HG03159 (cell line): Measurements from ENCODE around the gene RBFOX2.
"Not testable (repeated sequence)": the region's sequence is repeated elsewhere in the genome, so short reads cannot be mapped to it uniquely, and the experiment has no call there.

Experiments
- ATAC-seq: cut with Tn5 transposase; IDR thresholded peaks from one replicate; pipeline ENCODE4 v1.9.1; 2021; ENCODE audit warnings: mild to moderate bottlenecking, moderate library complexity; ENCODE audit not compliant: unreplicated experiment

Gene RBFOX2

DNA sequence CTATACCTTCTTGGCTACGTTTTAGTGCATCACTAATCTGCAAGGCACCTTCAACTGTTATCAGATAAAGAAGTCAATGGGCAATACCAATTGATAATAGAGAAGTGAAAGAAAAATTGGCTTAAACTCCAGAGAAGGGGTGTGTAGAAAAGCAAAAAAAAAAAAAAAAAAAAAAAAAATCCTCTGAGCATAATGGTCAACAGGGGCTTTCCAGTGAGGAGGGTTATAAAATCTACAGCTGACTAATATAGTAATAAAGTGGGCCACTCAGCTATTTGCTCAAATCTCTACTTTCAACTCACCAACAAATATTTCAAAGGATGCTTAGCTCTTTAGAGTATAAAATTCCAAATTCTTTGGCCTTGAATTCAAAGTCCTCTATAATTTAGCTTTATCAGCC lies 233.1 kb downstream of the RBFOX2 start:
- ATAC-seq = no peak

DNA sequence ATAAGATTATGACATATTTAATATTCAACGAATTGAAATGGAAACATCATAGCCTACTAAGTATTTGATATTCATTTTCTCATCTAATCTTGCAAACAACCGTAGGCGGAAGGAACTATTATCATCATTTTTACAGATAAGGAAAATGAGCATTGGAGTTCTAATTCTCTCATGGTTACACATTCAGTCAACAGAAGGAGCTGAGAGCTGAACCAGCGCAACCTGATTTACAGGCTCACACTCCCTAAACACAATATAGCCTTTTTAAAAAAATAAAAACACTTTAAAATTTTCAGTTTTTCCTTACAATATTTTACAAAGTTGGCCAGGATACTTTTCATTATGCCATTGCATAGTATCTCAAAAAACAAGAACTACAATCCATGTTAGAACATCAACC lies 236.1 kb downstream of the RBFOX2 start:
- ATAC-seq = no peak

DNA sequence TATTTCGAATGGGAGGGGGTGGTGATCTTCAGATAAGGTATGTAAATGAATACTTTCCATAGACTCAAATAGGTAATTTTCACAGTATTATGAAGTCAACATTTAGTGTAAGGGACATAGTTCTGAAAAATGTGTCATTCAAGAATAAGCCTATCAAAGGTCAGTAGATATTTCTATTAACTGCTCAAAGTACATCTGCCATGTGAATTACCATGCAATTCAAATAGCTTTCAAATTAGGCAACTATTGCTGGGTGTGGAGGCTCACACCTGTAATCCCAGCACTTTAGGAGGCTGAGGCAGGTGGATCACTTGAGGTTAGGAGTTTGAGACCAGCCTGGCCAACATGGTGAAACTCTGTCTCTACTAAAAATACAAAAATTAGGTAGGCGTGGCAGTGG lies 236.8 kb downstream of the RBFOX2 start:
- not testable (repeated sequence) for ATAC-seq

DNA sequence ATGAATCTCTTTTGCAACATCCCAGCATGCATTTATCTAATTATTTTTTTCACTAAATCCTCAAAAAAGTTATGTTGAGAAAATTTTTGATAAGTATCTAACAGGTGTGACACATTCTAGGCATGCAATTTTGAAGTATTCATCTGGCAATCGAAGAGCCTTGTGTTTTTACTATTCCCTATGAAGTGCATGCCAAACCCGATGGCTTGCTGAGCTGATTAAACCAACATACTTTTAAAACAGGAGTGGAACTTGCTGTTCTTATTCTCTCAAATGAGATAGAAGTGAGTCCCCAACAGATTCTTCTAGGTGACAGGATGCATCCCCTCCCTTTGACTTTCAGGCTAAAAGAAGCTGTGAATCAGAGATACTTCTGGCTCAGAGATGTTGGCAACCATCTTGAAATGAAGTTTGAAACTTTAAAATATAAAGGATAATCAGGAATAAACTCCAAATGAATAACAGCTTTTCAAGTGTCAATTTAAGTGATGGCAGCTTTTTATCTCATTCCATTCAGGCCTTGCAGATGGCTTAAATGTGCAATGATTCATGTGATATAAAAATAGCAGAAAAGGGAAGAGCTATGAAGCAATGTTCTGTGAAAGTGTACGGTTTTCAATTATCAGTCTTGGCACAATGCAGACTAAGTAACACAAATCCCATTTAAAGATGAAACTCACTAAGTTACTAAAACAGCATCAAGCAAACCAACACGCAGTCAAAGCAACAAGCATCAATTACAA lies 243.3 kb downstream of the RBFOX2 start:
- no peak for ATAC-seq

DNA sequence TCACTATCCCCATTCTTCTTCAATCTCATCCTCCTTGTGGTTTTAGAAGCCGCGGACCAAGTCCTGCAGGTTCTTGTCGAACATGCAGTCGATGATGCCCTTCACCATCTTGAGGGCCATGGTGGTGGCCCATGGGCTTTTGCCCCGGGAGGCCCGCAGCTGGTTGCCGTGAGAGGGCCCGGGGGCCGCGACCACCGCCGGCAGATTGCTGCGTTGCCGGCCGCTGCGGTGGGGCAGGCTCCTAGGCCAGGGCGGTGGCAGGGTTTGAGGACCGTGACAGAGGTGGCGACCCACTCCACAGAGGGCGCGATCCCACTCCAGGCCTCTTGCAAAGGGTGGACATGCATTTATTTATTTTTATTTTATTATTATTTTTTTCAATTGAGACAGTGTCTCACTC lies 244.0 kb downstream of the RBFOX2 start:
- no peak for ATAC-seq

DNA sequence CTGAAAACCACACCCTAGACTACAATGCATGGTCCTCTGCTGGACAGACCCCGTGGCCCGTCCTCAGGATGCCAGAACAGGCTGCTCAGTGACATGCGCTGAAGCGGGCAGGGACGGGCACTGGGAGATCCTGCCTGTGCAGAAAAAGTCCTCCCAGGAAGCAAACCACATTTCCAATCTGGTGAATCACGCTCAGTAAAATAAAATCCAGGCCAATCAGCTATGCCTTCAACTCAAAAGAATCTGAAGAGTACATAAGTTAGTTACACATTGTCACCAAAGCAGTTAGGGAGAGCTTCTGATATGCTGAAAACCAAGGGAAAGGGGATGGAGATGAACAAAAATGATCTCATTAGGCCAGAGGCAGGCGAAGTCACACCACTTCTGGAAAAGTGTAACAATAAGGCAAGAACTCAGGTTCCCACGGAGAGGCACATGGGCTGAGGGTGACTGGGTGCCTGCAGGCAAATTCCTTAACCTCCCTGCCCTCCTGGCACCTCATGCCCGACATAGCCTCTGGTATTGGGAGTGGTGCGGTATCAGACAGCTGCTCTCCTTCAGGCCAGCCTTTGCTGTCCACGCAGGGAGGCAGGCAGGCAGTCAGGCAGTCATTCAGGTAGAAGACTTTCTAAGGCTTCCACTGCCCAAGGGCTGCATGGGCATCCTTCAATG lies 244.5 kb downstream of the RBFOX2 start:
- ATAC-seq = no peak

DNA sequence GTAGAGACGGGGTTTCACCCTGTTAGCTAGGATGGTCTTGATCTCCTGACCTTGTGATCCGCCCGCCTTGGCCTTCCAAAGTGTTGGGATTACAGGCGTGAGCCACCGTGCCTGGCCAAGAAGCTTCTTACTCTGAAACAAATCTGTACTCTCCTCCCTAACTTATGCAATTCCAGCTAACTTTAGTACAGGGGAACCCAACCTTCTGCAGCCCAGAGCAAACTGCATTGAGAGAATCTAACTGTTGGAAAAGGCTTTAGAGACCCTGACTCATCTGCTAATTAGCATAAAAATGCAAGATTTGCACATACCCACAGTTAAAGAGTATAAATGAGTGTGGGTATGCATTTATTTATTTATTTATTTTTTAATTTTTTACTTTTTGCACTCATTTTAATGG lies 246.1 kb downstream of the RBFOX2 start:
- no peak for ATAC-seq

DNA sequence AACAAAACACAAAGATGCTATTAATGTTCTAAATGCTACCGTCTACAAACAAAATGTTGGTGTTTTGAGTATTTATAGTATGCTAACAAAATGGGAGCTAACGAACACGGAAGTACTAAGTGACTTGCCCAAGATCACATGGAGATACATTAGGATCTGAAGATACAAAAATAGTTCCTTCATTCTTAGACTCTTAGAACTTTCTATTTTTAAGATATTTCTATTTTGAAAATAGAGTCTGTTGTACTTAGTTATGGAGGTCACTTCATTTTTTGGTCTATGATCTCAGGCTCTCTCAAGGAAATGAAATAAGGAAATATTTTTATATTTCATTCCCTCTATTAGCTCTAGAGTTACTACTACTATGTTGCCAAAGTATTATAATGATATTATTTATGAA lies 246.7 kb downstream of the RBFOX2 start:
- no peak for ATAC-seq

DNA sequence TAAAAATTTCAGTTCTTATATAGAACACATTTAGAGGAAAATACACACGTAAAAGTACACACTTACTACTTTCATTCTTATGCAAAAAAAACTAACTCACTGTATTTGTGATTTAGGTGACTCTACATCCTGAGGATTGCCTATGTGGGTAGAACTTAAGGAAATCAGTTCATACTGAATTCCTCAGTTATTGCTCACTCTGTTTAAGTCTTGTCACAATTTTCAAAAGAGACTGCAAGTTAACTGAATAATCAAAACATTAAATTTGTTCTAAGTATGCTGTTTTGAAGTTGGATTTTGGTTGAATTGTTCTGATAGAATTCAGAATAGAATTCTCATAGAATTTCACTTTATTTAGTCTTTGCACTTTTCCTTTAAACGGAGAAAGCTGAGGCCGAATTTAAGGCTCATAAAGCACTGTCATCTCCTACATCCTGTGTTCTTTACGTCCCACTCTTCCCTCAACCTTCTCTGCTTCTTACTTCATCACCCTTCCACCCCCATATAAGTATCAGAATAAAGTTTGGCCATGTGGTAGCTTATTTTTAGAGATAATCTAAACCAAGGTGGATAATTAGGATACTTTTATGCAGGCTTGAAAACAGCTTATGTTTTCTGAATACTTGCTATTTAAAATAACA lies 251.2 kb downstream of the RBFOX2 start:
- ATAC-seq = no peak

DNA sequence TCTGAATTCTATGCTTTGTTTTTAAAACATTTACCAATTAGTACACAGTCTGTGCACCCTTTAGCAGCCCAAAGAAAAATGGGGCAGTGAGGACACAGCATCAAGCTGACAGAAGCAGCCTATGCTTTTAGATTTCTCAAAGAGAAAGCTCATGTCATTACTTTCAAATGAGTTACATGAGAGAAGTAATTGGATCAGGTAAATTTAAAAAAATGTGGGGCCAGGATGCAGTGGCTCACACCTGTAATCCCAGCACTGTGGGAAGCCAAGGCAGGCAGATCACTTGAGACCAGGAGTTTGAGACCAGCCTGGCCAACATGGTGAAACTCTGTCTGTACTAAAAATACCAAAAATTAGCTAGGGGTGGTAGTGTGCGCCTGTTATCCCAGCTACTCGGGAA lies 253.3 kb downstream of the RBFOX2 start:
- no peak for ATAC-seq

DNA sequence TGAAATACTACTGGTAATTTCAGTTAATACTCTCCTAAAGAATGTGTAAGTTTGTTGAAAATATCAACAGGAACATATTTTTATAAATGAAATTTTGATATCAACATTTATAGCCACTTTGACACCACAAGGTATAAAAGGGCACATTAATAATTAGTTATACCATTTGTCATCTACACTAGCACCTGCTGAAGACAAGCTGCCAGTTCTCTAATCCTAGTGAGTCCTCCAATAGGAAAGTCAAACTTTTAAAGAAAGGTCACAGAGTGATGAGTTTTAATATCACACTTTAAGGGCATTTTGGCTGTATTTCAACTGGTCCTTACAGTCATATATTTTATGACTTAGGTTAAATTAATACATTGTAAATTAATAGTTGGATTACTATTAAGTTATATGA lies 258.6 kb downstream of the RBFOX2 start:
- ATAC-seq = no peak

DNA sequence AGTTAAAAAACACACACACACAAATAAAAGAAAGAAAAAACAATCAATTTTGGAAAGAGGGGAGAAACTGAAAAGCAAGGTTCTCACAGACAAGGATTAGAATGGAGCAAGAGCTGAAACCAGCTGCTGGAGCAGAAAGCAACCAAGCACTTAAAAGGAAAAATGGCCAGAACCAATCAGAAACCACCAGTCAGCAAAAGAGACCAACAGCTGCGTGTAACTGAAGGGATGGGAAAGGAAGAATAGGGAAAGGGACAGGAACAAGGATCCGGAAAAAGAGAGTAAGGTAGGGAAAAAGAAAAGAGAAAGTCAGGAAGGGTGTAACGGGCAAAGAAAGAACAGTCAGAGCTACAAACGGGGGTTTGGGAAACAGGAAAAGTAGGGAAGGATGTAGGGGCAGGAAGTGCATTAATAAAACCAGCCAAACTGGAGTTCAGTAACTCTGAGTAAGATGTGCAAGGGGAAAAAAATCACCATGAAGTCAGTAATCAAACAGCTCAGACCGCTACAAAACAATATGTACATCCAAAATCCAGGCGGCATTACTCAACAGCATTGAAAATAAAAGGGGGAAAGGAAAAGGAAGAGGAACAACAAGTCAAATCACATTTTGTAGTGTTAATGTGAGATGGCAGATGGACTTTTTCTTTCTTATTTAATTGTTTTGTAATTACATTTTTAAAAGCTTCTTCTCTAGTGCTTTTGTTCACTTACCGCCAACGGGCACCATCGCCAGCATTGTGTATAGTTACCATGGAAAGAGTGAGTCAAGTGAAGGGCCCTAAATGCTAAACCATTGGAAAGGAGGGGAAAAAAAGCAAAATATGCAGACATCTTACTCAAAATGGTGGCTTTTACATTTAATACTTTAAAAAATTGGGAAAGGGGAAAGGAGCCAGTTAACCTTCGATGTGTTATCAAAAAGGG lies 261.7 kb downstream of the RBFOX2 start:
- ATAC-seq = no peak

DNA sequence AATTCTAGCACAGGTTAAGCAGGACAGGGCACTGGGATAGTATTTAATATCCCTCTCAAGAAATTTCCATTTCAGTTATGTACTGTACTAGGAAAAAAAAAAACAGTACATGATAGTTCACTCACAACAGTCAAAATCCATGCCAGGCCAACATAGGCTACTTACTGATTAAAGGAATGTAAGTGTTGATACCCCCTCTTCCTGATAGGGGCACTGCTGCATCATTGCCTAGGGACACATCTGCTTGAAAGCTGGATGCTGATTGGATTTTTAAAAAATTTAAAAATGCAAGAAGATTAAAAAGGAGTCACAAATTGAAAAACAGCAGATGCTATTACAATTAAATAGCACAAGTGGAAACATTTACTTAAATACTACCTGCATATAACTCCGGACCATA lies 267.6 kb downstream of the RBFOX2 start:
- ATAC-seq = no peak

DNA sequence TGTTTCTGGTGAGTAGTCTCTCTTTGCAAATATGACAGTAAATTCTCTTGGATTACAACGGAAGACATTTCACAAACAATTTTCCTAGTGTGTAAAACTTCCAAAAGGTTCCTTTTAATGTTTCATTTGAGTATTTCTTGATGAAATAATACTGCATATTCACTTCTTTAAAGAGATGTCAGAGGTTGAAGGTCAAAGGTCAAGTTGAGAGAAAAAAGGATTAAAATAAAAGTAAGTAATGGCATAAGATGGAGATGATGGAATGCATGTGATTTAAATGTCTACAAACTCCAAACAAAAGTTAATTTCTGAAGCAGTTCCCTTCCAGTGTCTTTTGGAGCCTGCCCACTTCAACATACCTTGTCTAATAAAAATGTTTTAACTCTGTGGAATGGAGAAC lies 270.2 kb downstream of the RBFOX2 start:
- no peak for ATAC-seq

DNA sequence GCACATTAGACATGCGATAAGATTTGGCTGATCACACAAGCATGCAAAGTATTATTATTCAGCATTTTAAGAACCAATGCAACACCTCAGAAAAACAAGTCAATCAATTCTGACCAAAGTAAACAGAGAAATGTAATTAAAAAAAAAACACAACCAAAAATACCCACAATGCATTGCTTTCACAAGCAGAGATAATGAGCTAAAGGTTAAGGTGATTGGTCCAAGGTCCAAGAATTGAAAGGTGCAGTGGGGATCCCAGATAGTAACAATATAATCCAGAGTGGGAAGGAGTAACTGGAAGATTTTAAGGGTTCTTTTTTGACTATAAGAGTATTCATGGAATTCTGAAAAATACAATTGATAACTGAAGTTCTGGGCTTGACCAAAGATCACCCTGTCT lies 271.9 kb downstream of the RBFOX2 start:
- ATAC-seq = no peak

DNA sequence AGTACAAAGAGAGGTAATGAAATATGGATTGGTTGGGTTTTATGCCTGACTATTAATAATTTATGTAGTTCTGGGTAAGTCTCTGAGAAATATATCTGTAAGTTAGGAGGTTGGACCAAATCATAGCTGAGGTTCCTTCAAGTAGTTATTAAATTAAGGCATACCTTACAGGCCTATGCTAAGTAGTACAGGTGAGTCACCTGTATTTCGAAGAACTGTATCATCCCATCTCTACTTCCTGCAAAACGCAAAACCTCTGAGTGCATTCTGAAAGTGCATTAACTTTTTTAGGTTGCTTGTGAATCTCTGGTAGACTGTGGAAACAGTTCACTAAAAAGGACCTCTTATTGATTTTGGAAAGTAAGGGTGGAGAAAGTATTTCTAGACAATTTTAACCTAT lies 273.9 kb downstream of the RBFOX2 start:
- ATAC-seq = no peak

DNA sequence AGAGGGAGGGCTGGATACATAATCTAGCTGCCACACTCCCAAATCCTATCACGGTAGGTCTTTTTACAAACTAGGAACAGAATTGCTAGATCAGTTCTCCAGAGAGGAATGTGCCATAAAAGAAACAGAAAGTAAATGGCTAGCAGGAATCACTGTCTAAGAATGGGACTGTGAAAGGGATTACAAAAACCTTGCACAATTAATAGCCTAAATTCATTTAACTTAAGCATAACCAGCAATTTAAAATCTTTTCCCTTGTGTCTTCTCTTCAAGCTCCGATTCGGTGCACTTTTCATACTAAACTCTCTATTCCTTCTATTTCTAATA lies 275.8 kb downstream of the RBFOX2 start:
- no peak for ATAC-seq

DNA sequence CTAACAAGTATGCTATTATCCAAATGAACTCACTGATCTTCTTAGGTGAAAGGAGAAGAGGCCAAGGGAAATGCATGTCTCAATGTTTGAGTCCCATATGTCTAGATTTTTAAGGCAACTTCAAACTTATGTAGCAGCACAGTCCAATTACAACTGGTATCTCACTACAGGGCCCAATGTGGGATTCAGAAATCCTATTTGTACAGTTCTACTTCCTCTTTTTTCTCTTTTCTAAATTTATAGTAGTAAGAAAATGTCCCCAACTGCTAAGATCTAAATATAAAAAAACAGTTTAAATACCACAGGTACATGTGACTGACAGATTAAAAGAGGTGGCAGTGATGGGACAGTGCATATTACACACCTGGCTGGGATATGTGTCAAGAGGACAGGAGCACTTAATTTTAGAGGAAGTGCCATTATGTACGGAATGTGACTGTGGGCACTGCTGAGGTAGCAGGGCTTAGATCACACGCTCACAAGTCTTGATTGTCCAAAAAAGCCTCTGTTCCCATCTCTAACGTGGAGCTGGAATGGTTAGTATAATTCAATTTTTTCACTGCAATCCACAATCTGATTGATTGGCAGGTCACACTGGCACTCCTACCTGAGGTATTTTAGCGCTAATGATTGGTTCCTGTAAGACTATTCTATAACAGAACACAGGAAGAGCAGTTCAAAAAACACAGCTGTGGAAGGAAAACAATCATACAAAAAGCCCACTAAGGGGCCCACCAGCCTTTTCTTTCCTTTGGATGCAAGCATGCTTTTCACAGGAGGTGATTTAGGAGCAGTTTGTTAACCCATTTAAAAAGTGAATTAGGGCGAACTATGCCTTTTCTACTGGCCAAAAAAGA lies 276.4 kb downstream of the RBFOX2 start:
- ATAC-seq = no peak

DNA sequence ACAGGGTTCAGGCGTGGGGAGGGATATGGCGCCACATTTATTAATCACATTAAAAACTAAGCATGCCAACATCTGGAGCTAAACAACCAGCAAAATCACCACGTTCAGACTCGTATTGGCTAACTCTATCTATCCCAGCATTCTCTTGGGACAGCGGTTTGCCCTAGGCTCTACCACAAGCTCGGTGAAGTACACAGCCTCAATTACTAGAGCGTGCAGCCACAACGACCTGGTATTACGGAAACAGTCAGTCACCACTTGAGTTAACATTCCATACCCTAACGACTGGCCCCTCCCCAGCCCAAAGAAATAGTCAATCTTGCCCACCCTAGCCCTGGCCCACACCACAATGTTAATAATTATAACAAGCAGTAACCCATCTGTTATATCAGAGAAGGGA lies 278.8 kb downstream of the RBFOX2 start:
- no peak for ATAC-seq

DNA sequence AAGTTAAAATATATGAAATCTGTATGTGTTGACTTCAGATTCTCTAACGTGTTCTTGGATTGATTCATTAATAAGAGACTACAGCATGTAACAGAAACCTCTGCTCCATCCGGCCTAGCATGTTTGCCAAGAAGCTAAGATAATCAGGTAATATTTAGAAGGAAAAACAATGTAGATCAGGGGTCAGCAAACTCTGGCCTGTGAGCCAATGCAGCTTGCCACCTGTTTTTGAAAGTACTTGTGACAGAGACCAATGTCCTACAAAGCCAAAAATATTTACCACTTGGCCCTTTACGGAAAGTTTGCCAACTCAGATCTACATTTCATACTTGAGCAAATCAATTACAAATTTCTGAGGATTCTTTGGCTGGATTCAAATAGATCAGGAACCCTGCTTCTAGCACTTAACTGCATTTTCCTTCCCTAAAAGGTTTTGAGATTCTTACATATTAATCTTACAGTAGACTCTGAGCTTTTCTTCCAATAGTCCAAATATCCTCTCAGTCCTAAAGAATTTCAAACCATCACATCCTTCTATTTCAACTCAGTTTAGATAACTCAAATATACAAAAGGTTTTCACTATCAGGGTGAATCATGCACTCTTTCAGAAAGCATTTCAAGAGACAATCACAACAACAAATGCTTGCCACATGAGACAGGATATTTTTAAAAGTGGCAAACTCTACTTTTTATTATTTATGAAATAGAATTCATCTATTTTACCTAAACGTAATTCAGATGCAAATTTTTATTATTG lies 281.5 kb downstream of the RBFOX2 start:
- no peak for ATAC-seq
